ENCODE data around the gene TRMT61A.

Gene TRMT61A

DNA sequence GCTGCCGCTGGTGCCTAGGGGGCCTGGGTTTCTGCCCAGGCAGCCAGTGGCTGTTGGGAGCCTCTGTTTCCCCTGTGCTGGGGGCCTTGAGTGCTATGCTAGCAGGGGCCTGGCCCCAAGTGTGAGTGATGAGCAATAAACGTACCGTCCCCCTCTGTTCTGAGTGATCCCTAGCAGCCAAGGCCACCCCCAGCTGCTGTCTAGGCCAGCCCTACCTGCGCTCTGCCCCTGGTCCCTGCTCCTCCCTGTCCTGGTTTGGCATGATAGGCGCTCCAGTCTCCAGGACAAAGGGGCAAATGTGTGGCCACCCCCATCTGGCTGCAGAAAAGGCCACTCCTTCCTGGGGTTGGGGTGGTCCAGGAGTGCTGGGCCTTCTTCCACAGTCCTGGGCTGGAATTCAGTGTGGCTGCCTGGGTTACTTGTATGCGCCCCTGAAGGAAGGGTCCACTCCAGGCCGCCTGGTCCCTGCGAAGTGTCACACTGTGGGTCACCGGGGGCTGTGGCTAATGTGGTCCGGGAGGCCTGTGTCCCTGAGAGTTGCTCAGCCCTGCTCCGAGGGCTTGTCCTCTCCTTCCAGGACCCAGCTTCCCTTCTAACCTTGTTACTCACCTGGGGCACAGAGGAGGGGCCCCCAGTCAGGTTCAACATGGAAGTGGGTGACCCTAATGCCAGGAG is 7.0 kb downstream of the TRMT61A start:
- no peak for DNase-seq

DNA sequence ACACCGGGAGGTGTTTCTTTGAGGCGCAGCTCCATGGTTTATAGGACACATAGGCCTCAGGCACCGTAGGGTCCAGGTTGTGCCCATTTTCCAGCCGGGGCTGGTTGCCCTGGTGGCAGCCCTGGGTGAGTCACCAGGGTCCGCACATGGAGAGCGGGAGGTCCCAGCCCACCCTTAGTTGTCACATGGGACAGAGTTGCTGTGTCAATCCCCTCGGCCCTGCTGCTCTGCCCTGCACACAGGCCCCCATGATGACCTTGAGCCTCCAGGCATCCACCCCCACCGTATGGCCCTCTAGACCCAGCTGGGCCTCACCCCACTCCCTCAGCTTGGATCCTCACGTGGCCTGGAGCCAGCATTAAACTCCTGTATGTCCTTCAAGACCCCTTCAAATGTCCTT is 7.7 kb downstream of the TRMT61A start:
- no peak for DNase-seq

DNA sequence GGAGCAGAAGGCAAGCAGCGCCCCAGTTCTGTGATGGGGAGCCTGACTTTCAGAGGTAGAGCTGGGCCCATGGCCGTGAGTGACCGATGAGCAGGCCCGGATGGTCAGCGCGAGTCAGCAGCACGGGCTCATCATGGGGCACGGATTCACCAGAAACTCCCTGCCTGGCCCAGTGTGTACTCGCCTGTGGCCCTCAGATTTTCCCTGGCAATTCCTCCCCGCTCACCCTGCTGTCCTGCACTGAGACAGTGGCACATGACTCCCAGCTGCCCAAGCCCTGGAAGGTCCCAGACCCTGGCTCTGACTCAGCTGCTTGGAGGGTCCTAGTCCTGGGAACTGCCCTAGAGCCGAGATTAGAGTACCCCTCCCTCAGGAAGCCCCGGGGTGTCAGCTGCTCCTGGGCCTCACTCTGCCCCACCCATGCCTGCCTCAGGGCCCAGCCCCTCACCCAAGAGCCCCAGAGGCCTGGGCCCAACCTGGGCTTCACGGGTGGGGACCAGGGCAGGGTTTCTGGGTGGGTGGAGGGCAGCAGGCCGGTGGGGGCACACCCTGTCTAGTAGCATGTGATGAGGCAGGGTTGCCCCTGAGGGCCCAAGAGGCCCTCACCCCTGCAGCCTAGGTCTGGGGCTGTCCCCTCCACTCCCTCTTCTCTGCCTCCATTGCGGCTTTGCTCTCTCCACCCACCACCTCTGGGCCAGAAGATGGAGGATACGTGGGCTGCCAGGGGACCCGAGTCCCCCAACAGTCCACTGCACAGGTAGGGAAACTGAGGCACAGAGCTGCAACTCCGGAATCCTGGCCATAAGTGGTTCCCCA is 8.4 kb downstream of the TRMT61A start:
- no peak for DNase-seq

DNA sequence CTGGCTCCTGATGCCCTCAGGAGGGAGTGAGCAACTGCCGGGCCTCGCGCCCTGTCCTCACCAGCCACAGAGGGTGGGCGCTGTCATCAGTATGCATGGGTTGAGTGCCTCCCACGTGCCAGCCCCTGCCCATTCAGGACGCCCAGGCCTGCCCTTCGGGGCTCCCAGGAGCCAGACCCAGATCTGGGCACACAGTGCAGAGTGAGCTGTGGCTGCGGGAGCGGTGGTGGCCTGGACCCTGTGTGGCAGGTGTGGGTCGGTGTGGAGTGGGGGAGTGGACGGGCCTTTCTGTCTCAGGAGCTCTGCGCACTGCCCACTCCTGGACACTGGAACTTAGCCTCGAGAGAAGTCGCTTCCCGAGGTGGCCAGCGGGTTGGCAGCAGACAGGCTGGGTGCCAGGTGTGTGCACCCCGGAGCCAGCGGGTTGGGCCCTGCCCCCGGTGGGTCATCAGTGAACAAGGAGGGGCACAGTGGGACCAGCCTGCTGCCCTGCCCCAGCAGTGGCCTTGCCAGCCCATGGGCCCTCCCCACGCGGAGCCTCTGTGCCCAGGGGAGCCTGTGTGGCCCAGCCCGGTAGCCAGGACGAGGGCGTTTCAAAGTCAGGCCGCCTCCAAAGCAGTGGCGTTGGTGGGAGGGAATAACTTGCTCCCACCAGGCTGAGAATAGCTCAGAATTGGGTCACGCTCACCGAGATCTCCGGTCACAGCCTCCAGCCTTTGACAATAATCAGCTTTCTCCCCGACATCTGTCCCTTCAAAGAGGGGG is 9.5 kb downstream of the TRMT61A start:
- DNase-seq = no peak

DNA sequence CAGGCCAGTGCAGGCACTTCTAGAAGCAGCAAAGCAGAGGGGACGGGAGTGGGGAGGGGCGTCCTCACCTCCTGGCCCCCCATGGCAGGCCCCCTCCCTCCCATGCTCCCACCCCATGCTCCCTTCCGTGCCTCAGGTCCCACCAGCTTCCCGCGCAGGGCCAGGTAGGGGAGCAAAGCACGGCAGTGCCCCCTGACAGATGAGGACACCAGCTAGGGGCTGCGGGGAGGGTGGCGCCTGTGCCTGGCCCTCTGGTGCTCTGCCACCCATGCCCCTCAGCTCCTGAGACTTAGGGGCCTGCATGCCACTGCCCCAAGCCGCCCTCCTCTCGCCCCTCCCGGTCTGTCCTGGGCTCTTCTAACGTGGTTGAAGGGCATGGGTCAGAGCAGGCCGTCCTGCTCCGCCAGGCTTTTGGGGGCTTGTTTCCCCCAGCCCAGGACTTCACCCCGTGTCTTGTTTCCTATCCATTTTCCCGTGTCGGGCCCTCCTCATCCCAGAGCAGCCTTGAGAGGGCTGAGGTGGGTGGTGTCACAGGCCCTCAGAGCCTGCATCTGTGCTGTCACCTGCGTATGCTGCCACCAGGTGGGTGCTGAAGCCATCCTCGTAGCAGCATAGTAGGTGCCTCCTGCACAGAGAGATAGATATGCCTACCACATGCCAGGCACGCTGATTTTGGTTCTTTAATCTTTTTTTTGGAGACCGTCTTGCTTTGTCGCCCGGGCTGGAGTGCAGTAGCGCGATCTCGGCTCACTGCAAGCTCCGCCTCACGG is 10.2 kb downstream of the TRMT61A start:
- DNase-seq = no peak

DNA sequence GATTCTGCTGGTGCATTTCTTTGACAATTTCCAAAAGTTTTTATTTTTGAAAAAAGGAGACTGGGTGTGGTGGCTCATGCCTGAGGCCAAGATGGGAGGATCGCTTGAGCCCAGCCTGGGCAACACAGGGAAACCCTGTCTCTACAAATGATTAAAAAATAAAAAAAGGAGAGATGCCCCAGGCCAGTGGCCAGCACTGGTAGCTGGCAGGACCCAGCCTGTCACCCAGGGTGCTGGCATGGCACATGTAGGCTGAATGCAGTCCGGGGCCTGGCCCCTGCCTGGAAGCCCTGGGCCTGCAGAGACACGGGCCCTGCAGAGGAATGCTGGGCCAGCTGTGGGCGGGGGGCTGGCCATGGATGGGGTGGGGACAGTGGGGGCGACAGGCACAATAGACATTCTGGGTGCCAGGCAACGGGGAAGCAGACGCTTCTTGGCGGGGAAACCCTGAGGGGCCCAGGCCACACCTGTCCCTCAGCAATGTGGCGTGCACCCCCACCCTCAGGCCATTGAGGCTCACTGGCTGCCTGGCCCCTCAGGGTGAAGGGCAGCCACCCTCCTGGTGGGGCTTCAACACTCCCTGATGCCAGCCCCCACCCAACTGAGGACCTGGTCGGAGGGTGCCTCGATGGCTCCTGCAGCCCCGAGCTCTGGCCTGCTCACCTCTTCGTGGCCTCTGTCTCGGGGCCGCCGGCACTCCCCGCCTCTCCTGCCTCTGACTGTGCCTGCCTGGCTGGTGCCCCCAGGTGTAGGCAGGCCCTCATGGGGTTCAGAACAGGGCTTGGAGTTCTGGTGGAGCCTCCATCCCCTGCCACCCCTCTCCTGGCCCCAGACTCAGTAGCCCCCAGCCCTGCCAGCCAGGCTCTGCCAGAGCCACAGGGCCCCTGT is 12.1 kb downstream of the TRMT61A start:
- no peak for DNase-seq

DNA sequence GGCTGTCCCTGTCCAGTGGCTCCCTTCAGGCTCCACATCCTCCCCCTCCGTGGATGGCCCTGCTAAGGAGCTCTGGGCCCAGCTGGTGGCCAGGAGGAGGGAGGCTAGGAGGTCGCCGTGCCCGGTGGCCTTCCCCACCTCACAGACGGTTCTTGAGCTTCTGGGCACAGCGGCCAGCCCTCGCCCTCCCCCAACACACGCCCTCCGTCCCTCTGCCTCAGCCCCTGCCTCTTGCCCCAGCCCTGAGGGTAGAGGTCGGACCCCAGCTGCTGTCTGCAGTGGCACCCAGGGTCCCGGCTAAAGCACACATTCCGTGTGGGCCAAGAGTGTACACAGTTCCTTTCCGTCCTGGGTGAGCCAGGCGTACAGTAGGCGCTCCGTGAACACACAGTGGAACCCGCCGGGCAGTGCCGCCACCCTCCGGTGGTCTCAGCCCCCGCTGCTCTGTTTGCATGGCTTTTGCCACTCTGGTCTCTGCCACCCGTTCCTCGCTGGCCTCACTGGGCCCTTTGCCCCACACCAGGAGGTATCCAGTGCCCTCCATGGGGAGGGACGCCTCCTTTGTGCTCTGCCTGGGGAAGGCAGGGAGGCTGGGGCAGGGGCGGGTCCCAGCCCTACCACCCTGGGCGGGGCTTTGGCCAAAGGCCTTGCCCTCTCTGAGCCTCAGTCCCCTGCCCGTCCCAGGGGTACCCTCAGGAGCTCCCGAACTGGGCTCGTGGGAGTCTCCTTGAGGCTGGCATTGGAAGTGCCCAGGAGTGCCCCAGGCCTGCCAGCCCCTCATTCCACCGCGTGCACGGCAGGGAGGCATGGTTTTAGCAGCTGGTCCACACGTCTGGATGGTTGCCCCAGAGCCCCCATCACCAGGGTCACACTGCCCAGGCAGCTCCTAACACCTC is 13.0 kb downstream of the TRMT61A start:
- peak; percentile 83 for DNase-seq

DNA sequence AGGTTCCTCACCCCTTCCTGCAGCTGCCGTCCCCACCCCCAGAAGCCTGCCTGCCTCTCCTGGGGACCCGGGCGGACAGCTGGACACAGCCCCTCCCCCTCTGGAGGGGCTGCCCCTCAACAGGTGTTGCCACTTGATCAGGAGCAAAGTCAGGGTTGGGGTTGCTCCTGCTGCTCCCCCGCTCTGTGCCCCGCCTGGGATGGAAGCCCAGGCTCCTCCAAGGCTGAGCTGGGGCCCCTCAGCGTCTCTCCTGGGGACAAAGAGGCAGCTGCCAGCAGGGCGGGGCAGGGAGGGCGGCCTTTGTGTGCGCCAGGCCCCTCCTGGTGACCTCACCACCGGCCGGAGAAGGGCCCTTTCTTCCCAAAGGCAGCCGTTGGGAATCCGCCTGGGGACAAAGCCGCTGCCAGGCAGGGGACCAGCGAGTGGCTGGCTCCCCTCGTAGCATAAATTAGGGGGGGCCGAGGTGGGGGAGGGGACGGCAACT is 13.7 kb downstream of the TRMT61A start:
- peak; percentile 95 for DNase-seq

DNA sequence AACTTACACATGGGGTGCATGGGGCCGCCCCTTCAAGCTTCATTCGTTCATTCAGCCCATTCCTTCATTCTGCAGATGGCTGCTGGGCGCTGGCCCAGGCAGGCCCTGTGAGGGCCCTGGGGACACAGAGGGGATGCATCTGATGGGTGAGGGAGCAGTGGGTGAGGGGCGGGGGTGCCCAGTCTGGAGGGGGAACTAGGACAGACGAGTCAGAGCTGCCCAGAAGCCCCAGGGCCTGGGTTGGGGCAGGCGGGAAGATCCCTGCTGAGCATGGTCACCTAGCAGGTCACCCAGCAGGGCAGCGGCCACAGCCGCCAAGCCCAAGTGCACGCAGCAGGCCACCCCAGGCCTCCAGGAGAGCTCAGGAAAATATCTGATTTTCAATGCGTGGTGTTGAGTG is 14.1 kb downstream of the TRMT61A start:
- no peak for DNase-seq

DNA sequence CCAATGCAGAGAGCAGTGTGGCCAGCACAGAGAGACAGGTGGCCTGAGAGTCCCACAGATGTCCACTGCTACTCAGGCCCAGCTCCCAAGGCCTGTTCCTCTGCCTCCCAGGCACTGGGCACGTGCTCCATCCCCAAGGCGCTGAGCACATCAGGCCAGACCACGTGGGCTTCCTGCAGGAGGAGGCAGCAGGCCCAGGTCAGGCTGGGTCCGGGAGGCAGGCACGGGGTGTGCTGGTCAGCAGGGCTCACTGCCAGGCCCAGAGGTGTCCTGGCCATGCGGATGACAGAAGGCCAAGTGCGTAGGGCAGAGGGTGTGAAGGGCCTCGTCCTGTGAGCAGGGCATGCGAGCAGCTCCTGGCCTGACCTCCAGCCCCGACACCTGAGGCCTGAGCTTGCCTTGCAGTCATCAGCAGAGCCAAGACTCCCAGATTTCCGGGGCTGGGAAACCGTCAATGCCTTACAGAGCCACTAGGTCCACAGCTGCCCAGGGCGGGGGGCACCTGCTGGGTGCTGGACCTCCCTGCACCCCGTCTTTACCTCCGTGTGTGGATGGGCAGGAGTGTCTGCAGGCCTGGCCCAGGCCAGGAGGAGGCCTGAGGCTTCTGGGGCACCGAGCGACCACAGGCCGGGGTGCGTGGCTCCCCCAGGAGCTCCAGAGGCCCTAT is 14.9 kb downstream of the TRMT61A start:
- DNase-seq = no peak

DNA sequence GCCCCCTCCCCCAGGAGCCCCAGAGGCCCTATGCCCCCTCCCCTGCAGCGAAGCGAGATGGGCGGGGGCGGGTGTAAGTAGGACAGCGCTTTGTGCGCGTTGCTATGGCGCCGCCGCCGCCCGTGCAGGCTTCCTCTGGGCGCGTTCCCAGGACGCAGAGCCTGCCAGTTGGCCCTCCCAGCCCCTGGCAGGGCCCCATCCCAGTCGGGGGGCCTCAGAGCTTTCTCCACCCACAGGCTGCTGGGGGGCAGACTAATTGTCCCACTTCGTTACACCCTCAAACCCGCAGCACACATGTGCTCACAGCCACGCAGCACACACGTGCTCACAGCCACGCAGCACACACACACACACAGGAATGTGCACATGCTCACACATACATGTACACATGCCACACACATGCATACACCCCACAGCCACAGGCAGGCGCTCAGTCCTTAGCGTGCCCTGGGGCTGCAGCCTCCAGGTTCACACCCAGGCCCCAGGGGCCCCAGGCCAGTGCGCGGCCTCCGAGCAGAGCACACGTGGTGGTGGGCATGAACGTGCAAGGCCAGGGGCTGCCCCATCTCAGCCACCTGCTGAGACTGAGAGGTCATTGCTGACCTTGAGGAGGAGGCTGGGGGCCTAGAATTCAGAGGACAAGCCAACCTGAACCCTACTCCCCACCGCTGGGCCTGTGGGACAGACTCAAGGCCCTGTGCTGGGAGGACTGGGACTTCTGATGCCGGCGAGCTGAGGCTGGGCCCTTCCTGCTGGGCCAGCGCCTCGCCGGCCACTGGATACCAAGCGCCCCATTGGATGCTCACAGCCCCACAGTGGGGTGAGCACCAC is 15.6 kb downstream of the TRMT61A start:
- DNase-seq = no peak

DNA sequence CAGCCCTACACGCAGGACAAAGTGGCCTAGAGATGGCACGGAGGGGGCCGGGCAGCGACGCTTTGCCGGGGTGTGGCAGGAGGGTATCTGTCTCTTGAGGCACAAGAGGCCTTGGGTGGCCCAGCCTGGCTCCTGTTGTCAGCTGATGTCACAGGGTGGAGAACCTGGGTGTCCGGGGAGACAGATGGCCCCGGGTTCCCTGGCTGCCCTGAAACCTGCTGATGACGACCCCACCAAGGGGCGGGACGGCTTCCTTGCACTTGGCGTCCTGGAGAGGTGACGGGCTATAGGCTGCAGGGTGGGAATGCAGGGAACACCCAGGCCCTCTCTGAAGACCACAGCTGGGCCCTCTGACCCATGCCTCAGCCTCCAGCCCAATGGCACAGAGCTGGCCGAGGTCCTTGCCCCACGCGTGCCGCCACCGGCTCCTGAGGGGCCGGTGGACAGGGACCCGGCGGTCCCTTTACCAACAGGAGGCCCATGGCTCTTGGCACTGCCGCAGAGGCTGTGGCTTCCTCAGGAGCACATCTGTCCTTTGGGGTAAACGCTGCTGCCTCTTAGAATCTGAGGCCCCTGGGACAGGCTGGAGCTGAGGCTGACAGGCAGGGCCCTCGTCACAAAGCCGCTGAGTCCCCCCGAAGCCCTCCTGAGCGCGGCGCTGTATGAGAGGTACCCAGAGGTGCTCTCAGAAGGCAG is 16.4 kb downstream of the TRMT61A start:
- DNase-seq = no peak

DNA sequence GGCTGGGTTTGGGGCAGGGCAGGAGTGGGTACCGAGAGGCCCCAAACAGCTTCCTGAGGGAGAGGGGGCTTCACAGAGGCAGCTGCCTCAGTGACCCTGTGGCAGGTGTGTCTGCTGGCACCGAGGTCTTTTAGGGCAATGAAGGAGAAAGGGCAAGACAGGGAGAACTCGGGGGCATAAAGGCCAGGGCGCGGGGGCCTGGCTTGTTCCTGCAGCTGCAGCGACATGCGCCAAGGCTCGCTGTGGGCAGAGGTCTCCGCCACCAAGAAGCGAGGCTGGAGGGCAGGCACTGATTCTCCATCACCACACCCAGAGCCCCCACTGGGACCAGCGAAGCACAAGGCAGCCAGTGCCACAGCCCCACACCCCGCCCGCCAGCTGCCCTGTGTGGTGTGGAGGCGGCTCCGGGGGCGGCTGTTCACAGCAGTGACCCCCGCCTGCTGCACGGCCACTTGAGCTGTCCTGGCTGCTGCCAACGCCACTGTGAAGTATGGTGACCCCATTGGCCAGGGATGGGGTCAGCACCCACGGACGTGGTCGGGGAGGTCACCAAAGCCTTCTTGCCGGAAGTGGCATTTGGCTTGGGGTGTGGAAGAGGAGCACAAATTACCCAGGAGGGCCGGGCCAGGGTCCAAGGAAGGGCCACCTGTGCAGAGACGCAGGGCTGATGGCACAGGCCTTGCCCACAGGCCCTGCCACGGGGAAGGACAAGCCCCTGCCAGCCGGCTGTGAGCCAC is 17.1 kb downstream of the TRMT61A start:
- DNase-seq = no peak

DNA sequence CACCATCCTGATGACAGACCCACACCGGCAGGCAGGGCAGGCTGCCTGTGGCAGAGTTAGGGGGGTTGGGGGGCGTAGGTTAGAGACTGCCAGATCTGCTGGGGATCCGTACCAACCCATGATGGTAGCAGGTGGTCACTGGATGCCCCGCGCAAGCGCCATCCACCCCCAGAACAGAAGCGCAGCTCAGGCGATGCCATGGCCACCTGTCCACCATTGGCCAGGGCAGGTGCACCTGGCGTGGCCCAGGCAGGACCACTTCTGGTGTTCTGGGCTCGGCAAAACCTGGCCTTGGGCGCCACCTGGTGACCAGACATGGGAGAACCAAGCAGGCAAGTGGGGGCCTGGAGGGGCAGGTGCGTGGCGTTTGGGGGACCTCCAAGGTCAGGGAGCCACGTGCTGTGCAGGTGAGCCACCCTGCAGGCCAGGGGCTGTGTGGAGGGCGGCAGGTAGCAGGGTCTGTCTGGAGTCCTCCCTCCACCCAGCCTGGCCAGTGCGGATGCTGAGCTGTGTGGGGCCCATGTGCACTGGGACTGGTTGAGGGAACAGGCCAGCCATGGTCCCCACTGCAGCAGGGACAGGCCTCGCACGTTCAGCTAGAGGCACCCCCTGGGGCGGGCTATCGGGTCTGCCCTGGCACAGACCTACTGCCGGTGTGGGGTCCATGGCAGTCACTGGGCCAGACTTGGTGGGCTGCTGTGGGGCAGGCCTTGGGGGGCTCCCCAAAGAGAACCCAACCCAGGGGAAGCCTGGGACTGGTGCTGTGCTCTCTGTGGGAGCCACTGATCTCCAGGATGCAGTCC is 17.9 kb downstream of the TRMT61A start:
- peak; percentile 75 for DNase-seq

DNA sequence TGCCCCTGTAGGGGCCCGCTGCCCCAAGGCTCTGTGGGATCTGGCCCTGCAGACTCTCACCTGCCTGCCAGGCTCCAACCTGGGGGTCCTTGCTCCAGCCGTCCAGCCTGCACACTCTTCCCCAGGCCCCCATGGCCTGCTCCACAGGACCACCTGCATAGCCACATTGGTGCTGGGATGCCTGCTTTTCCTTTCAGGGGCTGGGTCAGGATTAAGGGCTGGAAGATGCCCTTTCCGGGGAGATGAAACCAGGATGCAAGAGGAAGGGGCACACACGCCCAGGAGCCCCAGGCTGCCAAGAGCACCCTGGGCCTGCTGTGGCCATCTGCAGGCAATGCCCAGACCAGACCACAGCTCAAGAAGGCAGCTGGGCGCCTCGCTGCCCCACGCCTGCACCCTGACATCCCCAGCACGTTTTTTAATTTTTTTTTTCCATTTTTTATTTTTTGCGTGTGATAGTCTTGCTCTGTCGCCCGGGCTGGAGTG is 18.5 kb downstream of the TRMT61A start:
- DNase-seq = no peak

DNA sequence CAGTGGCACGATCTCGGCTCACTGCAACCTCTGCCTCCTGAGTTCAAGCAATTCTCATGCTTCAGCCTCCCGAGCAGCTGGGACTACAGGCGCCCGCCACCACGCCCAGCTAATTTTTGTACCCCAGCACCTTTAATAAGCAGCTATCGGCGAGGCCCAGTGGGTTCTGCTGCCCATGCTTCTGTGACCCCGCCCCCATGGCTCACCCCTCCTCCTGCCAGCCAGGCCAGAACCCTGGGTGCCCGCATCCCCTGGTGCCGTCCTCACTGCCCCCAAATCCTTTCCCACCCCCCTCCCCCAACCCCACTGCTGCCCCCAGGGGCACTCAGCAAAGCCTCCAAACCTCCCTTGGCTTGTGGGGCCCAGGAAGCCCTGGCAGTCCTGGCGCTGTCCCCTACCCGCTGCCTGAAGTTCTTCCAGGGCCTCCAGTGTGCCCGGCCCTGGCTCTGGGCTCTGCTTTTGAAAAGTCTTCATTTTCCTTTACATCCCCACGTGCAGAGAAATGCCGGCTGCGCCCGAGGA is 19.0 kb downstream of the TRMT61A start:
- DNase-seq = no peak

Measured in DMS79 (cell line).